ENCODE measurements around the gene NCOA1.

GRCh38 chr2:24809316-24810007, 318.4 kb downstream of the NCOA1 start:
- TF ChIP-seq CTCF (IDR thresholded peaks at IDR 0.05; ENCODE audit: poor library complexity, severe bottlenecking), result no peak
- no peak for TF ChIP-seq POLR2AphosphoS5 (IDR thresholded peaks at IDR 0.05)
- TF ChIP-seq SMC3 (conservative IDR thresholded peaks at IDR 0.05; ENCODE audit: poor library complexity), result no peak
- no peak for TF ChIP-seq EP300 (conservative IDR thresholded peaks at IDR 0.05; ENCODE audit: poor library complexity, severe bottlenecking)
- no peak for TF ChIP-seq RAD21 (conservative IDR thresholded peaks at IDR 0.05)
